ENCODE measurements around the gene SHBG.

SHBG gene

DNA sequence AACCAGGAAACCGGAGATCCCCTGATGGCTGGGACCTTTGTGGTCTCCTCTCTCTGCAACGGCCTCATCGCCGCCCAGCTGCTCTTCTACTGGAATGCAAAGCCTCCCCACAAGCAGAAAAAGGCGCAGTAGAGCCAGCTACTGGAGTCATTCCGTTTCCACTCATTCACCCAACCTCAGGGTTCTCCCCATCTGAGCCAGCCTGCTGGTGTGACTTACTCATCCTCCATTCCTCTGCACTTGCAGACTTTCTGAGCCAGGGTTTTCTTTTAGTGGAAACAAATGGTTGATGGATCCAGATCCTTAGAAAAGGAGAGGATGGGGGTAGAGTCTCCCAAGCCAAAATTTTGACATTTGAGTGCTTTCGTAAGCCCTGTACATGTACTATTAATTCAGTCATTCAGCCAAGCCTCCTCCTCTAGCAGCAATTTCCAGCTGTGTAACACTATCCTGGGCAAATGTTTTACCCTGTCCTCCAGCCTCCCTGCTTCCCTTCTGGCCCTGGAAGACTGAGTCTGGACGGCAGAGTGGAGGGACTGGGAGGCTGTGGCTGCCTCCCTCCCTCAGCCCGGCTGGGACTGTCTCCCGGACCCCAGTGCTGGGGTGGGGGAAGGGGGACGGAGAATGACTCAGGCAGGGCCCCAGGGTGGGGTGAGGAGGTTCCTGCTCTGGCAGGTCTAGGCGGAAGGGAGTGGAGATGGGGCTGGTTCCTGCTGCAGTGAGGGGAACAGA lies 42.3 kb upstream of the SHBG start:
- TF ChIP-seq, protein P1, sequence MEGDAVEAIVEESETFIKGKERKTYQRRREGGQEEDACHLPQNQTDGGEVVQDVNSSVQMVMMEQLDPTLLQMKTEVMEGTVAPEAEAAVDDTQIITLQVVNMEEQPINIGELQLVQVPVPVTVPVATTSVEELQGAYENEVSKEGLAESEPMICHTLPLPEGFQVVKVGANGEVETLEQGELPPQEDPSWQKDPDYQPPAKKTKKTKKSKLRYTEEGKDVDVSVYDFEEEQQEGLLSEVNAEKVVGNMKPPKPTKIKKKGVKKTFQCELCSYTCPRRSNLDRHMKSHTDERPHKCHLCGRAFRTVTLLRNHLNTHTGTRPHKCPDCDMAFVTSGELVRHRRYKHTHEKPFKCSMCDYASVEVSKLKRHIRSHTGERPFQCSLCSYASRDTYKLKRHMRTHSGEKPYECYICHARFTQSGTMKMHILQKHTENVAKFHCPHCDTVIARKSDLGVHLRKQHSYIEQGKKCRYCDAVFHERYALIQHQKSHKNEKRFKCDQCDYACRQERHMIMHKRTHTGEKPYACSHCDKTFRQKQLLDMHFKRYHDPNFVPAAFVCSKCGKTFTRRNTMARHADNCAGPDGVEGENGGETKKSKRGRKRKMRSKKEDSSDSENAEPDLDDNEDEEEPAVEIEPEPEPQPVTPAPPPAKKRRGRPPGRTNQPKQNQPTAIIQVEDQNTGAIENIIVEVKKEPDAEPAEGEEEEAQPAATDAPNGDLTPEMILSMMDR (conservative IDR thresholded peaks at IDR 0.05; ENCODE audit: control insufficient read depth, insufficient read depth, low read depth, low read length), result no peak
- DNase-seq (ENCODE audit: low read depth), result peak; percentile 95
- no peak overlapping the region for H3K4me3 ChIP-seq (ENCODE audit: control insufficient read depth, low read depth, low read length)

DNA sequence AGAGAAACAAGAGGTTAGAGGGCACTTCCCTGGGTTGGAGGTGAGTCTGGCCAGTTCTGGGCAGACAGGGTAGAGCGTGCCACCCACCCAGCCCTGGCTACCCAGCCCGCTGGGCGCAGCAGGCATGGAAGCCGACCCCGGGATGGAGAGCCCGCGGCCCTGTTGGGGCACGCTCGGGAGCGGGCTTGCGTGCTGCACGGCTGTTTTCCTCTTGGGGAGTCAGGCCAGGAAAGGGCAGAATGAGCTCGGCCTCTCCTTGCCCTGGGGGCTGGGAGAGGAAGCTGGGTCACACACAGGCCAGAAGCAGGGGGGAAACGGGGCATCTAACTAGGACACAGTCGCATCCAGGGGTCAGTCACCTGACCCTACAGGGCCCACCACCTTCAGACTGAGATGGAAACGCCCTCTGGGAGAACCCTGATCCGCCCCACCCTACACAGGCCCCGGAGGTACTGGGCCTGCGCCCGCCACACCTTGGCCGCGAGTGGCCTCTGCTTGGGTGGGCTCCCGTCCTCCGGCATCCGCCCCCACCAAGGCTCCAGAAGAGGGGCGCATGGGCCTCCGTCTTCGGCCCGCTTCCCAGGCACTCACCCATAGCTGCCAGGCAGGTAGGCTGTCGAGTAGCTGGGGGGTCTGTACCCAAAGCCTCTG lies 41.3 kb upstream of the SHBG start:
- TF ChIP-seq, protein P1 (conservative IDR thresholded peaks at IDR 0.05; ENCODE audit: control insufficient read depth, insufficient read depth, low read depth, low read length), result no peak
- no peak for DNase-seq (ENCODE audit: low read depth)
- no peak overlapping the region for H3K4me3 ChIP-seq (ENCODE audit: control insufficient read depth, low read depth, low read length)

DNA sequence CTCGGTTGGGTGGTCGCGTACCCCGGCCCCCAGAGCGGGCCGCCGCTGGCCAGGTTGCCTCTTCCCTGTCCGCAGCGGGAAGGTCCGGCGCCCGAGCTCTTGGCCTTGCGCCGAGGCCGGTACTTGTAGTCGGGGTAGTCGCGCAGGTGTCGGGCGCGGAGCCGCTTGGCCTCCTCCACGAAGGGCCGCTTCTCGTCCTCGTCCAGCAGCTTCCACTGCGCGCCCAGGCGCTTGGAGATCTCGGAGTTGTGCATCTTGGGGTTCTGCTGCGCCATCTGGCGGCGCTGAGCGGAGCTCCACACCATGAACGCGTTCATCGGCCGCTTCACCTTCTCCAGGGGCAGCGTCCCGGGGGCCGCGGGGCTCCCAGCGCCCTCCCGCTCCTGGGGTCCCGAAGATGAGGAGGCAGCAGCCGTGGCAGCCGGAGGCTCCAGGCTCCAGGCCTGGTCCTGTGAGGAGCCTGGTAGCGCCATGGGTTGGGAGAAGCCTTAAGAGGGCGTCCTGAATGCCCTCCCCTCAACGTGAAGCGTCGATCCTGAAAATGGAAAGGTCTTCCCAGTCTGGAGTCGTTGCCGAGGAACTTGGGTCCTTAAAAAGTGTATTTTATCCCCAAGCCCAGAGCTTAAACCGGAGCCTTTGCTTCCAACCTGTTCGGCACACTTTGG lies 40.6 kb upstream of the SHBG start:
- TF ChIP-seq, protein P1 (conservative IDR thresholded peaks at IDR 0.05; ENCODE audit: control insufficient read depth, insufficient read depth, low read depth, low read length), result peak; percentile 67
- no peak overlapping the region for H3K4me3 ChIP-seq (ENCODE audit: control insufficient read depth, low read depth, low read length)
- DNase-seq (ENCODE audit: low read depth), result peak; percentile 88

DNA sequence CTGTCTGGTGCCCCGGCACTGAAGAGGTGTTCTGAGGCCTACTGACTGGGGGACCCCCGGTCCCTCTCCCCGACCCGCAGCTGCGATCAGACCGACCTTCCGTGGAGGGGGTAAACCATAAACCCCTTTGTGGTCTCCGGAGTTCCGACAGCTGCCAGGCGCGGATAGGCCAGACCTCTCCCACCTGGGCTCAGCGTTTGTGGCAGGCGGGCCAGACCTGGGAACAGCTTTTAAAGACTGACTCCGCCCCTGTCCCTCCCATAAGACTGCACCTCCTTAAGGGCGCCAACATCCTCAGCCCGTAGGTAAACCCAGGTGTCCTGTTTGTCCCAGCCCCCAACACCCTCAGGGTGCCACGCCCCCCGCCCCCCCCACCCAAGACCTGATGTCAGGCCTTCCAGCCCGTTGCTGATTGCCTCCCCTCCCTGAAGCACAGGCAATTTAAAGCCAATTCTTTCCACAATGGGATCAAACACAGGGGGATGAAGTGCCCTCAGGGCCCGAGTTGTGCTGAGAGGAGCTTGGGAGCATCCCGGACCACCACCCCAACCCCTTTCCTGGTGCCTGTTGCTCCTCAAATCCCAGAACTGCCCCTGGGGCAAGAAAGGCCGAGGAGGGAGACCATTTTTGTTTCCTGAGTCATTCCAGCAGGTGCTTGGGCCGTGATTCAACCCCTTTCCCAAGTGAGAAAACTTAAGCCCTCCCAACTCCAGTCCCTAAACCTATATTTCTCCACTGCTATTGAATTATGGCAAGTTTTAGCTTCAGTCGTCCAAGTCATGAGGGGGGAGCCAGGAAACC lies 39.8 kb upstream of the SHBG start, which contains the start of gene SOX15:
SOX15 (minus strand) TSS at position 204 of the 801 bp plus-strand sequence. CDS start 418 bp downstream, outside the sequence.
- no peak for DNase-seq (ENCODE audit: low read depth)
- TF ChIP-seq, protein P1 (conservative IDR thresholded peaks at IDR 0.05; ENCODE audit: control insufficient read depth, insufficient read depth, low read depth, low read length), result no peak
- no peak within 1 kb of the TSS for H3K4me3 ChIP-seq (ENCODE audit: control insufficient read depth, low read depth, low read length)

DNA sequence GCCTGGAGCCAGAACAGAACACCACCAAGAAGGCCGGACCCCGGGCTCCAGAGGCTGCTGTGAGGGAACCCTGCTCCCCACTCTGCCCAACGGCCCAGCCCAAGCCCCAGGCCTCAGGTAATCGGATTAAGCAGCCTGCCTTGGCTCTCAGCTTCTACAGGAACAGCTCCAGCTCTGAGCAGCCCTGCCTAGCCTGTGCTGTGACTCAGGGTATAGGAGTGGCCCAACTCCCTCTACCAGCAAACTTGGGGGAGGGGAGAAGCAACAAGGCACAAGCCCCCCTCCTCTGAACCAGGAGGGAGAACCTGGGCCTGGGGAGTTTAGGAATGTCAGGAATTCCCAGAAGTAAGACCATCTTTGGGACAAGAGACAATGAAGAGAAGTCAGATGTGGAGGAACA lies 39.2 kb upstream of the SHBG start:
- peak; percentile 65 for DNase-seq (ENCODE audit: low read depth)
- TF ChIP-seq, protein P1 (conservative IDR thresholded peaks at IDR 0.05; ENCODE audit: control insufficient read depth, insufficient read depth, low read depth, low read length), result no peak
- no peak overlapping the region for H3K4me3 ChIP-seq (ENCODE audit: control insufficient read depth, low read depth, low read length)

DNA sequence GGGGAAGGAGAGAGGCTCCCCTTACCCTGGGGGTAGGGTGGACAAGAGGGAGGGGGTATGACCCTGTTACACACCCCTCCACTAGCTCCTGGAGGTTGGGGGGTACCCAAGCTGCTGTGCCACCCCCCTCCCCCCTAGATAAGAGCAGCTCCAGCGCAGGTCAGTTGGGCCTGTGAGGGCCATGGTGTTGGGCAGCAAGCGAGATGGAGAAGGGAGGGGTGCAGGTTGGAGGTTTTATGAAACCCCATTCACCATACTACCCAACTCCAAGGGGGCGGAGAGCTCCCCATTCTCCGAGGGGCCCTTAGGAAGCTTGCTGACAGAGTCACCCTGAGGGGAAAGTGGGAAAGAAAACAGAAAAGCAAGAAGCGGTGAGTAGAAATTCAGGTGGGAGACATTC lies 38.3 kb upstream of the SHBG start:
- H3K4me3 ChIP-seq (ENCODE audit: control insufficient read depth, low read depth, low read length), result no peak overlapping the region
- DNase-seq (ENCODE audit: low read depth), result no peak
- TF ChIP-seq, protein P1 (conservative IDR thresholded peaks at IDR 0.05; ENCODE audit: control insufficient read depth, insufficient read depth, low read depth, low read length), result no peak
